GM10266 (cell line): Measurements from ENCODE around the gene OR13C3.
"Not testable (repeated sequence)": the region's sequence is repeated elsewhere in the genome, so short reads cannot be mapped to it uniquely, and the experiment has no call there.

Experiments used
- DNase-seq: peaks from one replicate; pipeline ENCODE4 v3.0.0; 2012; ENCODE audit errors: extremely low spot score
- CTCF ChIP-seq: IDR thresholded peaks from 2 replicates; pipeline ENCODE4 v1.5.1; 2012; ENCODE audit warnings: mild to moderate bottlenecking, low read depth; ENCODE audit not compliant: control insufficient read depth, insufficient read depth; ENCODE audit errors: missing control alignments

Gene OR13C3

GRCh38 chr9:104556830-104557634 is 20.4 kb upstream of the OR13C3 start:
- no peak for DNase-seq
- TF ChIP-seq CTCF: no peak

GRCh38 chr9:104555521-104555920 is 18.9 kb upstream of the OR13C3 start:
- TF ChIP-seq CTCF: no peak

GRCh38 chr9:104553261-104553660 is 16.6 kb upstream of the OR13C3 start:
- no peak for DNase-seq
- TF ChIP-seq CTCF: no peak

More at GRCh38 chr9:104555521-104555920, 18.9 kb upstream of the OR13C3 start:
- no peak for DNase-seq

GRCh38 chr9:104544644-104545043 is 8.0 kb upstream of the OR13C3 start:
- no peak for TF ChIP-seq CTCF
- DNase-seq: no peak

- no peak for TF ChIP-seq CTCF
- no peak for DNase-seq
Measured at GRCh38 chr9:104539275-104539674, 2.6 kb upstream of the OR13C3 start.

- TF ChIP-seq CTCF: no peak
- no peak for DNase-seq
Measured at GRCh38 chr9:104527109-104527508, 9.5 kb downstream of the OR13C3 start, which contains the start of gene OR13C4. OR13C4 (minus strand) TSS chr9:104527209; CDS start chr9:104527209, 0 bp downstream.

- DNase-seq: not testable (repeated sequence)
Measured at GRCh38 chr9:104520241-104520640, 16.4 kb downstream of the OR13C3 start.
